ENCODE results near the gene E2F8.

DNA sequence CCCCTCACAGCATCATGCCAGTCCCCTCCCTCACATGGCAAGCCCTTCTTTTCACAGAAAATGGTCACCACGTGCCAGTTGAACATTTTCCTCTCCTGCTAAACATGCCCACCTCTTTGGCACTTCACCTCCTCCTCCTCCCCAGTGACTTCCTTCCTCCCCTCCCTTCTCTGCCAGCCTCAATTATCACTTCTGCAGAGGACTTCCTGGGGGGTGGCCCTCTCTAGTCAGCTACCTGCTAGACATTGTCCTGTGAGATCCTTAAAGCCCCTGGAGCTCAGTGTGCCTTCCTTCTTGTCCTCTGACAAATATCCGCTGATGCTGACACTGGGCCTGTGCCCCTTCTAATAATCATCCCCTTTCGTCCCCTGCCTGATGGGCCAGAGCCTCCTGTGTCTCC lies 43.2 kb upstream of the E2F8 start:
- TF ChIP-seq, protein P1, sequence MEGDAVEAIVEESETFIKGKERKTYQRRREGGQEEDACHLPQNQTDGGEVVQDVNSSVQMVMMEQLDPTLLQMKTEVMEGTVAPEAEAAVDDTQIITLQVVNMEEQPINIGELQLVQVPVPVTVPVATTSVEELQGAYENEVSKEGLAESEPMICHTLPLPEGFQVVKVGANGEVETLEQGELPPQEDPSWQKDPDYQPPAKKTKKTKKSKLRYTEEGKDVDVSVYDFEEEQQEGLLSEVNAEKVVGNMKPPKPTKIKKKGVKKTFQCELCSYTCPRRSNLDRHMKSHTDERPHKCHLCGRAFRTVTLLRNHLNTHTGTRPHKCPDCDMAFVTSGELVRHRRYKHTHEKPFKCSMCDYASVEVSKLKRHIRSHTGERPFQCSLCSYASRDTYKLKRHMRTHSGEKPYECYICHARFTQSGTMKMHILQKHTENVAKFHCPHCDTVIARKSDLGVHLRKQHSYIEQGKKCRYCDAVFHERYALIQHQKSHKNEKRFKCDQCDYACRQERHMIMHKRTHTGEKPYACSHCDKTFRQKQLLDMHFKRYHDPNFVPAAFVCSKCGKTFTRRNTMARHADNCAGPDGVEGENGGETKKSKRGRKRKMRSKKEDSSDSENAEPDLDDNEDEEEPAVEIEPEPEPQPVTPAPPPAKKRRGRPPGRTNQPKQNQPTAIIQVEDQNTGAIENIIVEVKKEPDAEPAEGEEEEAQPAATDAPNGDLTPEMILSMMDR (IDR thresholded peaks at IDR 0.05) = no peak
- TF ChIP-seq POLR2A (IDR thresholded peaks at IDR 0.05) = no peak
- TF ChIP-seq POLR2AphosphoS5 (IDR thresholded peaks at IDR 0.05) = no peak

Data from prostate gland (tissue), 2 donors.